Natural killer cell treated with Interleukin-12 subunit alpha and Interleukin-12 subunit beta and Interleukin-15 and Interleukin-18, amount 100 ng/mL, for 72 hours (primary cell): Measurements from ENCODE around the gene MPHOSPH6. TPM values are rescaled to one million over a fixed set of nuclear protein-coding genes. Genes with fewer than 3 reads are reported as not detected.

Experiments used
- ATAC-seq, 2 donors: fragments of 150-1000 bp; cut with Tn5 transposase in 1 of 2; sonication (Bioruptor Pico), chemical (Tn5 transposase) in 1 of 2; 2 replicates each; pipeline ENCODE4 v1.10.0; 2021
- DNase-seq: peaks from one replicate; pipeline ENCODE4 v3.0.0; 2022; ENCODE audit warnings: low spot score
- H3K27ac Mint-ChIP-seq, 2 donors: 1 replicate in 1 of 2; 2 replicates in 1 of 2; pipeline ENCODE4 v1.8.0; 2022; ENCODE audit warnings: mixed read lengths in 2 of 2, mild to moderate bottlenecking in 1 of 2, moderate library complexity in 1 of 2
- H3K27me3 Mint-ChIP-seq, 2 donors: 1 replicate in 1 of 2; 2 replicates in 1 of 2; pipeline ENCODE4 v1.8.0; 2022; ENCODE audit warnings: mixed read lengths in 2 of 2
- H3K36me3 Mint-ChIP-seq: one replicate; pipeline ENCODE4 v1.8.0; 2022; ENCODE audit warnings: mixed read lengths
- H3K4me1 Mint-ChIP-seq, 2 donors: 1 replicate in 1 of 2; 2 replicates in 1 of 2; pipeline ENCODE4 v1.8.0; 2022; ENCODE audit warnings: low read depth in 2 of 2, mixed read lengths in 2 of 2, mild to moderate bottlenecking in 1 of 2
- H3K4me3 Mint-ChIP-seq: one replicate; pipeline ENCODE4 v1.8.0; 2022; ENCODE audit warnings: mixed read lengths
- H3K9me3 Mint-ChIP-seq: 2 replicates; pipeline ENCODE4 v1.8.0; 2022; ENCODE audit warnings: mixed read lengths
- total RNA-seq, 2 donors: library from RNA; stranded (reverse); gene quantifications; one replicate each; pipeline ENCODE4 v1.2.3, GENCODE V29; 2022

The MPHOSPH6 gene
- total RNA-seq, 2 donors from 2014 or later = 38.2 to 44.5 TPM

DNA sequence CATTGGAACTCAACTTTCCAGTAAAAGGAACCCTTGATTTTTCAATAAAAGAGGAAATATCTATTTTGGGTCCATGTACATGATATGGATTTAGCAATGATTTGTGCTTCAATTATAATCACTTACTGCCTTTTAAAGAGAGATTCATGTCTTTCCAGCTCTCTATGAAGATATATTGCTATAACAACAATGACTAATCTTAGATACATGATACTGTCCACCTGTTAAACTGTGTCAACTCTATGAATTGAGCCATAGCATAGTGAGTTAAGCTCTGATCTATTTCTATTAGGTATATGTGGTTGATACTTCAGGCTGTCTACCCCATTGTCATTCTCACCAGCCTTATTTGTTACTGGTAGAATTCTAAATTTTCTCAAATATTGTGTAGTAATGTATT, 15.0 kb upstream of the MPHOSPH6 start:
- no peak for DNase-seq
- Mint-ChIP-seq H3K36me3 (no peaks in the 10 kb centered on the region), H3K4me1 (peaks cover 0 to 11% of the 10 kb centered on the region in 2 donors), H3K27ac (no peak overlapping the region), H3K27me3 (peaks cover 9 to 12% of the 10 kb centered on the region in 2 donors), H3K9me3 (no peaks in the 10 kb centered on the region), H3K4me3 (no peak overlapping the region)
- no peak for ATAC-seq

DNA sequence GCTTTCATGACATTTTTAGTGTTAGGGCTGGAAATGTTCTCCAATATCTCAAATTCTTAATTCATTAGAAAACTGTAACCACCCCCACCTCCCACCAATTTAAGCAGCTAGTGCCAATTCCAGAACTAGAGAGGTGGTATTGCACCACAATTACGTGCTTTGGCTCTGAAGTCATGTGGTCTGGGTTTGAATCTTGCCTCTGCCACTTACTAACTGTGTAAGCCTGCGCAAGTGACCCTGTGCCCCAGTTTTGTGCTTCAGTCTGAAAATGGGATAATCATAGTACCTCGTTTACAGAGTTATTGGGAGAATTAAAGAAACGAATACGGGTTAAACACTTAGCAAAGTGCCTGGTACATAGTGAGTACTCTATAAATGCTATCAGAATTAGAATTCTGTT, 14.2 kb upstream of the MPHOSPH6 start:
- DNase-seq (no peak), ATAC-seq (no peak)
- H3K4me3 Mint-ChIP-seq = no peak overlapping the region
- peaks cover 0 to 11% of the 10 kb centered on the region in 2 donors for H3K4me1 Mint-ChIP-seq
- H3K9me3 Mint-ChIP-seq = no peaks in the 10 kb centered on the region
- no peak overlapping the region for H3K27ac Mint-ChIP-seq
- H3K27me3 Mint-ChIP-seq = peaks cover 6 to 12% of the 10 kb centered on the region in 2 donors
- no peaks in the 10 kb centered on the region for H3K36me3 Mint-ChIP-seq

DNA sequence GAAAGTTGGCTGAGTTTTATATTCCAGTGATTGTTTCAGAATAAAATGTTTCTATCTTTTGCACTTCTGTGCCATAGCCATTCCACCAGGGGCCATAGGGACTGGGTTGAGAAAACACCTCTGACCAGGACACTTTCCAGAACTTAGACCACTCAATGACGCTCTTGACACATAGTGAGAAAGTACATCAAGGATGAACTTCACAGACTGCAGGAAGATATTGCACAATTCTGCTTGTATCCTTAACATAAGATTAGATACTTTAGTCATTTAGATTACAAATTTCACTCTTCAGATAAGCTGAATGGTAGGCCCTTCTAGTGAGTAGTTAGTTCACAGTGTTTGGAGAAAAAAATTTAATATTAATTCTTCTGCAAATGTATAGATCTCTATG, 13.0 kb upstream of the MPHOSPH6 start:
- ATAC-seq (no peak), DNase-seq (no peak)
- Mint-ChIP-seq H3K27ac (no peak overlapping the region), H3K36me3 (no peaks in the 10 kb centered on the region), H3K4me3 (no peak overlapping the region), H3K27me3 (peaks cover 16 to 17% of the 10 kb centered on the region in 2 donors), H3K4me1 (peaks cover 0 to 7% of the 10 kb centered on the region in 2 donors), H3K9me3 (no peaks in the 10 kb centered on the region)

DNA sequence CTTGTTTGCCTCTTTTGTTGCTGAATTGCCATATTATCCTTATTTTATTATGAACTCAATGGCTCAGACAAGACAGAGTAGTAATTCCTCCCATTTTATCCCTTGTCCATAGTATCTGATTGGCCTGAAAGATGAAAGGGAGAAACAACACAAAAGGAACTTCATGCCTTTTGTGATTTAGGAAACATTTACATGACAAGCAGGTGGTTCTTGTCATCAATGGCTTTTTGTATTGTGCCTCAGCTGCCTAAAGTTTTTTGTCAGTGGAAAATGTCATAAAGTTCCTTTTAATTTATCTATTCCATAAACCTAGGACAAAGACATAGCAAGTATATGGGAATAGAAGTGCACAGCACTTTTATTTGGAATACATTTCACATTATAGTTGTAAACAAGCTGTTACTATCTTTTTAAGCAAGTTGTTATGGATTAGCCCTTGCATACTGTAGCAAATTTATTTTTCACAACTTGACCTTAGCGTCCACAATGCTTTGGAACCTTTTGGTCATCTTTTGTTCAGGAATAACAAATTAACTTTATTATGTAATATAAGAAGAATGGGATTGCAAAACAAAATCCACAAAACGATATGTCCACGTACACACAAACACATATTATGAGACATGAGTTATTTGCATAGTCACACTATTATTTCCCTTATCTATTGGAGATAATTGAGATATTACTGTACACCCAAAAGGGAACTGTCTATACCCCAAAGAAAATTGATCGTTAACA, 12.4 kb upstream of the MPHOSPH6 start:
- Mint-ChIP-seq H3K27me3 (peaks cover 17 to 20% of the 10 kb centered on the region in 2 donors), H3K36me3 (no peaks in the 10 kb centered on the region), H3K4me1 (peaks cover 0 to 1% of the 10 kb centered on the region in 2 donors), H3K27ac (no peak overlapping the region), H3K9me3 (no peaks in the 10 kb centered on the region), H3K4me3 (no peak overlapping the region)
- ATAC-seq (no peak), DNase-seq (no peak)

DNA sequence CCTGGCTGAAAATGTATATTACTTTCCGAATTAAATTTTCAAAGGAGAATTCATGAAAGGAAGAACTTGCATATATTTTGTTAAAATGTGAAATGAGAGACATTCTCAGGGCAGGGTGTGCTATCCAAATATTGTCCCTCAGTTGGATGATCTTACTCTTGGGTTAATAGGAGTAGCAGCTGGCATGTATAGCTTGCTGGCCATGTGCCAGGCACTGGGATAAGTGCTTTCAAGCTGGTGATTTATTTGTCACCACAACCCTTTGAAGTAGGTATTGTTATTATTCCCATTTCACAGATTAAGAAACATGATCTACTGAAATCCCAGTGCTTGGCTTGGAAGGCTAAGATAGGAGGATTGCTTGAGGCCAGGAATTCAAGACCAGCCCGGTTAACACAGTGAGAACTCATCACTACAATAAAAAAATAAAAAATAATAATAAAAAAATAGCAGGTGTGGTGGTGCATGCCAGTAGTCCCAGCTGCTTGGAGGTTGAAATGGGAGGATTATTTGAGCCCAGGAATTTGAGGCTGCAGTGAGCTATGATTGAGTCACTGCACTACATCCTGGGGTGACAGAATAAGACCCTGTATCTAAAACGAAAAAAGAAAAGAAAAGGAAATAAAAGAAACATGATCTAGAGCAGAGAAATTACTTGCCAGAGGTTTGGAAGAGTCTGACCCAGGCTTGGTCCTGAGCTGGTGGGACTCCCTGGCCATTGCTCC, 11.6 kb upstream of the MPHOSPH6 start:
- Mint-ChIP-seq H3K4me1 (no peaks in the 10 kb centered on the region), H3K4me3 (no peak overlapping the region), H3K27me3 (peaks cover 14 to 25% of the 10 kb centered on the region in 2 donors), H3K36me3 (no peaks in the 10 kb centered on the region), H3K9me3 (no peaks in the 10 kb centered on the region), H3K27ac (no peak overlapping the region)
- DNase-seq (no peak), ATAC-seq (no peak)

DNA sequence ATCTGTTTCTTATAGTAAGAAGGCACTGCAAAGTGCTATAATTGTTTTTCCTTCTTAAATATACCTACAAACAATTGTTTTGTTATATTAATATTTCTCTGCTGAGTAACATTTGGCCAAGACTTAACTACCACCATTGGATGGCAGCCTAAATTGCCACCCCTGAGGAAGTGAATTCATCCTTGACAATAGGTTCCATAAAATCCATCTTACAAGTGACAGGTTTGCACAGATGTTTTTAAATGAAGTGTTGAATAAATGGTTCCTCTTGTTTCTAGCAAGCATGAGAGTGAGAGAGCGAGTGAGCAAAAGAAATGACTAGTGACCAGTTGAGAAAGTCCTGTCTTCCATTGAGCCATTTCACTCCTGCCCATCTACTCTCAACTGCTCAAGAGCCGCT, 8.3 kb upstream of the MPHOSPH6 start:
- no peaks in the 10 kb centered on the region for H3K4me1 Mint-ChIP-seq
- peaks cover 25 to 47% of the 10 kb centered on the region in 2 donors for H3K27me3 Mint-ChIP-seq
- no peak for ATAC-seq
- H3K36me3 Mint-ChIP-seq = no peaks in the 10 kb centered on the region
- H3K9me3 Mint-ChIP-seq = no peaks in the 10 kb centered on the region
- no peak overlapping the region for H3K27ac Mint-ChIP-seq
- no peak for DNase-seq
- H3K4me3 Mint-ChIP-seq = no peak overlapping the region

DNA sequence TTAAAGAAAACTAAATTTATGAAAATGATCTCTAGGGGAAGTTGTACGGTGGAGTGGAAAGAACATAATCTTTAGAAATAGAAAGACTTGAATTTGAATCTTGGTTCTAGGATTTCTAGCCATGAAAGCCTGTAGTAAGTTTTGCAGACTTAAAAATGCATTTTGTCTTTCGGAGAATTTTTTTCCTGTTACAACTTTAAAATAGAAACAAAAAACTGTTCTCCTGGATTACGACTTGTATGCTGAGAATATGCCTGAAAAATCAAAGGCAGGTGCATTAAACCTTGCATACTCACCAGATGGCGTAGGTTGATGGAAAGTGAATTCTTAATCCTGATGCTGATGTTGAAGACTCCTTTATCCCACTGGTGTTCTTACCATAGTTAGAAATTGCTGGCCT, 7.5 kb upstream of the MPHOSPH6 start:
- no peak for DNase-seq
- H3K27ac Mint-ChIP-seq = no peak overlapping the region
- peaks cover 30 to 54% of the 10 kb centered on the region in 2 donors for H3K27me3 Mint-ChIP-seq
- H3K4me3 Mint-ChIP-seq = no peak overlapping the region
- H3K4me1 Mint-ChIP-seq = no peaks in the 10 kb centered on the region
- no peaks in the 10 kb centered on the region for H3K36me3 Mint-ChIP-seq
- H3K9me3 Mint-ChIP-seq = no peaks in the 10 kb centered on the region
- ATAC-seq = no peak

DNA sequence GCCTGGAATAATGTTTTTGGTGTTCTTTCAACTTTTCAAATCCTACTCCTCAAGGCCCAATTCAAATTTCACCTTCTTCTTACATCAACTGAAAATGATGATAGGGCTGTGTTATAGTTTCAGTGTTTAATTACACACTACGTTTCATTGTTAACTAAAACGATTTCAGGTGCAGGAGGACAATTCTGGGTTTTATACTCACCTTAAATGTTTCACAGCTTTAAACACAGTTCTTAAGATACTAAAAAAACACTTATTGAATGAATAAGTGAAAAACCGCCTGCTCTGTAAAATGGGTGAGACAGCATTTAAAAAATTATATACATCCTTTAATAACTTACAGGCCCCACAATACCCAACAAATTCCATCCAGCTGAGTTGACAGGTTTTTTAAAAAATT, 6.2 kb upstream of the MPHOSPH6 start:
- DNase-seq = no peak
- H3K27ac Mint-ChIP-seq = no peak overlapping the region
- no peaks in the 10 kb centered on the region for H3K9me3 Mint-ChIP-seq
- H3K27me3 Mint-ChIP-seq = peaks cover 33 to 65% of the 10 kb centered on the region in 2 donors
- no peak overlapping the region for H3K4me3 Mint-ChIP-seq
- ATAC-seq = no peak
- no peaks in the 10 kb centered on the region for H3K4me1 Mint-ChIP-seq
- no peaks in the 10 kb centered on the region for H3K36me3 Mint-ChIP-seq

DNA sequence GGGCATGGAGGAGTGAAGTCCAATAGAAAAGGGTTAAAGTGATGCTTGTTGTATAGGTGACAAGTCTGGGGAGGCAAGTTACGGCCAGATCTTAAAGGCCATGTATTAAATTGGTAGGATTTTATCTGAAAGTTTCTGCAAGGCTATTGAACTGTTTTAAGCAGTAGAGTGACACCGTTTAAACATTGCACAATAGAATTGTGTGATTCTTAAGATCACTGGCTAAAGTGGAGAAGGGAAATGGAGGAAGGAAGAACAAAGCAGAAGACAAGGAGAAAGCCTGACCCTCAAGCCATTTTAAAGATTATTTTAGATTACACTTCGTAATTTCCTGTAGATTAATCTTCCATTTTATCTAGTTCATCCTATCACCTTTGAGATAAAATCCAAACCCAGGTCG, 5.6 kb upstream of the MPHOSPH6 start:
- ATAC-seq (no peak), DNase-seq (no peak)
- H3K4me3 Mint-ChIP-seq = no peak overlapping the region
- H3K9me3 Mint-ChIP-seq = no peaks in the 10 kb centered on the region
- H3K36me3 Mint-ChIP-seq = no peaks in the 10 kb centered on the region
- peaks cover 0 to under 1% of the 10 kb centered on the region in 2 donors for H3K4me1 Mint-ChIP-seq
- H3K27ac Mint-ChIP-seq = no peak overlapping the region
- peaks cover 33 to 65% of the 10 kb centered on the region in 2 donors for H3K27me3 Mint-ChIP-seq

DNA sequence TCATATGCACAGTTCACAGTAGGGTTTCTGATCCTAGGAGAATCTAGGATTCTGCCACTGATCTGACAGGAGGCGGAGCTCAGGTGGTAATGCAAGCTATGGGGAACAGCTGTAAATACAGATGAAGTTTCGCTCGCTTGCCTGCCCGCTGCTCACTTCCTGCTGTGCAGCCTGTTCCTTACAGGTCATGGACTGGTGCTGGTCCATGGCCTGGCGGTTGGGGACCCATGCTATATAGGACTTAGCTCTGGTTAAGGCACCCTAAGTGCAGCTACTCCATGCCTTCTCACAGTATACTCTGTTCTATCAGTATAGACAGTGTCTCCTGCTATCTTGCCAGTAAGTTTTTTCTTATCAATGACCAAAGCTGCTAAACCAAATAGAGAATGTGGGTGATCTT, 2.4 kb downstream of the MPHOSPH6 start:
- ATAC-seq (no peak), DNase-seq (no peak)
- H3K9me3 Mint-ChIP-seq = no peaks in the 10 kb centered on the region
- H3K4me1 Mint-ChIP-seq = peaks cover 21 to 27% of the 10 kb centered on the region in 2 donors
- H3K36me3 Mint-ChIP-seq = peaks cover 33% of the 10 kb centered on the region
- no peak overlapping the region for H3K27ac Mint-ChIP-seq
- H3K4me3 Mint-ChIP-seq = no peak overlapping the region
- peaks cover 7 to 13% of the 10 kb centered on the region in 2 donors for H3K27me3 Mint-ChIP-seq

DNA sequence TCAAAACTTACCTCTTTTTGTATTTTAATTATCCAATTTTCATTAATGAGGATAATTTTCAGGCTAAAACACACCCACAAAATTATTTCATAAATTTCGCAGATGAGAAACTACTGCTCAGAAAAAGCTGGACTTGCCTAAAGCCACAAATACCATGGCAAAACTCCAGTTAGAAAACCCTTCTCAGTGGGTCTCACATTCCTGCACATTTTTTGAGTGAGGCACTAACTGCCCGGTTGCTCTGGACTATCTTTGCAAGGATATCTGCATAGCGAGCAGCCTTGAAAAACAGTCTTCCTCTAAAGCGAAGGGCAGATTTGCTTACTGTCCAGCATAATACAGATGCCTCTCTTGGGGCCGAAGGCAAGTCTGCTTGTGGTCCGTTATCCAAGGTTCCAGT, 9.8 kb downstream of the MPHOSPH6 start:
- H3K4me1 Mint-ChIP-seq = peaks cover 17 to 20% of the 10 kb centered on the region in 2 donors
- no peaks in the 10 kb centered on the region for H3K9me3 Mint-ChIP-seq
- no peak overlapping the region for H3K27ac Mint-ChIP-seq
- ATAC-seq (no peak), DNase-seq (no peak)
- no peak overlapping the region for H3K4me3 Mint-ChIP-seq
- no peaks in the 10 kb centered on the region for H3K27me3 Mint-ChIP-seq
- peaks cover 40% of the 10 kb centered on the region for H3K36me3 Mint-ChIP-seq

DNA sequence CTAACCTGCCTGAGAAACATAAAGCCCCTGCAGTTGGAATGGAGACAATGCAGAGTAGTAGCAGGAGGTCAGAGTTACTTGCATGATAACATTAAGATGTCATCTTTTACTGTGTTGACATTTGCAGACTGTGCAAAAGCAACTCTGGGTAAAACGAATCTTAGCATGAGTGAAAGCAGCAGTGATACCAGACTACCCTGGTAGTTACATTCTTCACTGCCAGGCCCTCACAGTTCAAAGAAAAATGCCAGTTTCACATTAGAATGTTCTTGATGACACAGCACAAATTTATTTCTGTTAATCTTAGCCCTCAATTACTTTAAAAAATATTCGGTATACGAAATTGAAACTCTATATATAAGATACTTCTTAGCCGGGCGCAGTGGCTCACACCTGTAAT, 12.2 kb downstream of the MPHOSPH6 start:
- Mint-ChIP-seq H3K9me3 (no peaks in the 10 kb centered on the region), H3K27me3 (no peaks in the 10 kb centered on the region), H3K4me1 (peaks cover 17% of the 10 kb centered on the region in 2 donors), H3K27ac (no peak overlapping the region), H3K4me3 (no peak overlapping the region), H3K36me3 (peaks cover 28% of the 10 kb centered on the region)
- no peak for ATAC-seq
- DNase-seq = no peak

DNA sequence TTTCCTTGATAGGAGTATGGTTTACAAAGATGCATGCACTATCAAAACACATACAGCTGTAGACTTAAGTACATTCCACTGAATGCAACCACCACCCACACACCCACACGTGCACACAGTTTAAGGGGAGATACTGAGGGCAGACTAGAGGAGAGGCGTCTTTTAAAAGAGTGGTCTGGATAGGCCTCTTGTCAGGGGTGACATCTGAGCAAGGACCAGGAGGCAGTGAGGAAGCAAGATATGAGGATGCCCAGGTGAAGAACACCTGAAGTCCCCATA, 12.6 kb downstream of the MPHOSPH6 start:
- ATAC-seq (no peak), DNase-seq (no peak)
- Mint-ChIP-seq H3K36me3 (peaks cover 27% of the 10 kb centered on the region), H3K4me1 (peaks cover 17% of the 10 kb centered on the region in 2 donors), H3K4me3 (no peak overlapping the region), H3K9me3 (no peaks in the 10 kb centered on the region), H3K27me3 (no peaks in the 10 kb centered on the region), H3K27ac (no peak overlapping the region)

DNA sequence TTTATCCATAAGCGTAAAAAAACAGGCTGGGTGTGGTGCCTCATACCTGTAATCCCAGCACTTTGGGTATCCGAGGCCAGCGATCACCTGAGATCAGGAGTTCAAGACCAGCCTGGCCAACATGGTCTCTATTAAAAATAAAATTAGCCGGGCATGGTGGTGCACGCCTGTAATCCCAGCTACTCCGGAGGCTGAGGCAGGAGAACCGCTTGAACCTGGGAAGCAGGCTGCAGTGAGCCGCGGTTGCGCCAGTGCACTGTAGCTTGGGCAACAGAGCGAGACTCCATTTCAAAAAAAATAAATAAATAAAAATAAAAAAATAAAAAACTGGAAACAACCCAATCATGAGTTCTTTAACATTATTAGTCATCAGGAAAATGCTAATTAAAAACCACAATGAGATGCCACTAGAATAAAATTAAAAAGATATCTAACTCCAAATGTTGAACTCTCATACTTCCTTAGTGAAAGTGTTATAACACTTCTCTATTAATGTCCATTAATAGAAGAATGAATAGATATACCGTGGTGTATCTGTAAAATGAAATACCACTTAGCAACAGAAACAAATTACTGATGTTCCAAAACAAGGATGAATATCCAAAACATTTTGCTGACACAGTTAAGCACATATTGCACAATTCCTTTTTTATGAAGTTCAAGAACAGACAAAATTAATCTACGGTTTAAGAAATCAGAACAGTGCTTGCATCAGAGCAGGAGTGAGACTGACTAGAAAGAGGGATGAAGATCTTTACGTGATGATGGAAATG, 13.1 kb downstream of the MPHOSPH6 start:
- DNase-seq = no peak
- peaks cover 22% of the 10 kb centered on the region for H3K36me3 Mint-ChIP-seq
- H3K9me3 Mint-ChIP-seq = no peaks in the 10 kb centered on the region
- no peaks in the 10 kb centered on the region for H3K27me3 Mint-ChIP-seq
- no peak overlapping the region for H3K27ac Mint-ChIP-seq
- peaks cover 15 to 17% of the 10 kb centered on the region in 2 donors for H3K4me1 Mint-ChIP-seq
- no peak overlapping the region for H3K4me3 Mint-ChIP-seq
- ATAC-seq = no peak
